GM12864 (cell line): ENCODE data around the gene TRIOBP.
A peak's percentile ranks its signal among the peaks of the same experiment; 100 is the strongest.

Experiments
- DNase-seq: peaks from one replicate; pipeline ENCODE4 v3.0.0-alpha.2; 2011; ENCODE audit warnings: low read depth
- H3K4me3 ChIP-seq: 2 replicates; pipeline ENCODE4 v1.5.1; 2011; ENCODE audit warnings: mild to moderate bottlenecking, low read depth, low read length, control low read depth
- TF ChIP-seq, protein P1 (sequence below): IDR thresholded peaks from 2 replicates; pipeline ENCODE4 v1.5.1; 2011; ENCODE audit warnings: low read depth, mild to moderate bottlenecking, moderate library complexity, low read length, control low read depth, inconsistent platforms; ENCODE audit errors: missing control alignments

Gene TRIOBP

DNA sequence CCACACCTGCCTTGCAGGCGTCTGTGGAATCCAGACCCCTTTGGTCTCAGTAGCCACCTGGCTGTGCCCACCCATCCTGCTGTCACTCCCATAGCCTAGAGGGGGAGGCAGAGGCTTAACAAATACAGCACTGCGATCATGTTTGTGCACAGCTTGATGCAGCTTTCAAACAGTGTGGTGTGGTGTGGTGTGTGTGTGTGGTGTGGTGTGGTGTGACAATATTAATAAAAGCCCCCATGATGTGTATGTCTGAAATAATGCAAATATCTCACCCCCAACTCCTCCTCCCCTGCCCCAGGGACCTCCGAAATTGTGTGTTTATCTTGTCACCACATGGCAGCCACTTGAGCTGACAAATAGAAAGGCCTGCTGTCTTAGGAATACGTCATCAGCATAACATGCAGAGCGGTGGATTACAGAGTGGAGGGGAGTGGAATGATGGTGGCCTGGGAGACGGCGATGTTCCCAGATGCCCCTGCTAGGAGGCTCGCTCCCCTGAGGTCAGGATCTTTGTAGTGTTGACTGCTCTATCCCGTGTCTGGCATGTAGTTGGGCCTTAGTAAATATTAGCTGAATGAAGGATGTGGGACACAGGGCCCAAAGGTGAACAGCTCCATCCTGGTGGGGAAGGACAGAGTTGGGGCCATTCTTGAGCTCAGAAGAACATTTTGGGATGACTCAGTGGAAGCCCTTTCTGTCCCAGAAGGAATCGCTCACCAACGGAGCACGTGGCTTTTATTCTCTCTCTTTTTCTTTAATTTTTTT lies 35.5 kb upstream of the TRIOBP start:
- no peak for DNase-seq
- peak overlapping the region; percentile 97 for H3K4me3 ChIP-seq
- TF ChIP-seq, protein P1, sequence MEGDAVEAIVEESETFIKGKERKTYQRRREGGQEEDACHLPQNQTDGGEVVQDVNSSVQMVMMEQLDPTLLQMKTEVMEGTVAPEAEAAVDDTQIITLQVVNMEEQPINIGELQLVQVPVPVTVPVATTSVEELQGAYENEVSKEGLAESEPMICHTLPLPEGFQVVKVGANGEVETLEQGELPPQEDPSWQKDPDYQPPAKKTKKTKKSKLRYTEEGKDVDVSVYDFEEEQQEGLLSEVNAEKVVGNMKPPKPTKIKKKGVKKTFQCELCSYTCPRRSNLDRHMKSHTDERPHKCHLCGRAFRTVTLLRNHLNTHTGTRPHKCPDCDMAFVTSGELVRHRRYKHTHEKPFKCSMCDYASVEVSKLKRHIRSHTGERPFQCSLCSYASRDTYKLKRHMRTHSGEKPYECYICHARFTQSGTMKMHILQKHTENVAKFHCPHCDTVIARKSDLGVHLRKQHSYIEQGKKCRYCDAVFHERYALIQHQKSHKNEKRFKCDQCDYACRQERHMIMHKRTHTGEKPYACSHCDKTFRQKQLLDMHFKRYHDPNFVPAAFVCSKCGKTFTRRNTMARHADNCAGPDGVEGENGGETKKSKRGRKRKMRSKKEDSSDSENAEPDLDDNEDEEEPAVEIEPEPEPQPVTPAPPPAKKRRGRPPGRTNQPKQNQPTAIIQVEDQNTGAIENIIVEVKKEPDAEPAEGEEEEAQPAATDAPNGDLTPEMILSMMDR: peak; percentile 59

DNA sequence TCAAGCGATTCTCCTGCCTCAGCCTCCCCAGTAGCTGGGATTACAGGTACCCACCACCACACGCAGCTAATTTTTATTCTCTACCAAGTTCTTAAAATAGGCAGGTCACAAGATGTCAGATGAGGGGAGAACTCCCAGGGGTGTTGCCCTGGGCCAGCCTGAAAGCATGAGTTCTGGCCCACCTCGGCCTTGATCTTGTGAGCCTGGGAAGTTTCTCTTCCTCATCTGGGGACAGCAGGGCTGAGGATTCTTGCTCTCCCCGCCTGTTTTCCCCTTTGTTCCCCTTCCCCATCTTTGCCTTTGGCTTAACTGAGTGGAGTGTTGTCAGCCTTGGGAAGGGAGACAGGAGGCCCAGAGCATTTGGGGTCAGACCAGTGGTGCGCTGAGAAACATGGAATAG lies 34.8 kb upstream of the TRIOBP start:
- no peak for DNase-seq
- TF ChIP-seq, protein P1: no peak
- H3K4me3 ChIP-seq: no peak overlapping the region

DNA sequence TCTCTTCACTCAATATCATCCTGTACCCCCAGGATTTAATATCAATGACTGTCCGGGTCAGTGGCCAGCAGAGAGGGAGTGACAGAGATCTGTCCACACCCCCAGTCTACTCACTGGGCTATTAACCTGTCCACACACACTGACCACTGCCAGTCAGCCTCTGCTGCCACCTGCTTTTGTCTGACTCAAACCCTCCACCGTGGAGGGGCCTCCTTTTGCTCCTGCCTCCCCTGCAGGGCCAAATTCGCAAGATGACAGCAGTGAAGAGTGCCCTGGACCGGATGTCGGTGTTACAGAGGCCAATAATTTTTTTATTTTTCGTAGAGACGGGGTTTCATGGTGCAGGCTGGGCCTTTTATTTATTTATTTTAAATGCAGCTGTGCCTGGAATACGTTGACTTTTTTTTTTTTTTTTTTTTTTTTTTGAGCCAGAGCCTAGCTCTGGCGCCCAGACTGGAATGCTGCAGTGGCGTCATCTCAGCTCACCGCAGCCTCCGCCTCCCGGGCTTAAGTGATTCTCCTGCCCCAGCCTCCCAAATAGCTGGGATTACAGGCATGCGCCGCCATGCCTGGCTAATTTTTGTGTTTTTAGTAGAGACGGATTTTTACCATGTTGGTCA lies 33.2 kb upstream of the TRIOBP start:
- H3K4me3 ChIP-seq: no peak overlapping the region
- TF ChIP-seq, protein P1: no peak
- DNase-seq: no peak

DNA sequence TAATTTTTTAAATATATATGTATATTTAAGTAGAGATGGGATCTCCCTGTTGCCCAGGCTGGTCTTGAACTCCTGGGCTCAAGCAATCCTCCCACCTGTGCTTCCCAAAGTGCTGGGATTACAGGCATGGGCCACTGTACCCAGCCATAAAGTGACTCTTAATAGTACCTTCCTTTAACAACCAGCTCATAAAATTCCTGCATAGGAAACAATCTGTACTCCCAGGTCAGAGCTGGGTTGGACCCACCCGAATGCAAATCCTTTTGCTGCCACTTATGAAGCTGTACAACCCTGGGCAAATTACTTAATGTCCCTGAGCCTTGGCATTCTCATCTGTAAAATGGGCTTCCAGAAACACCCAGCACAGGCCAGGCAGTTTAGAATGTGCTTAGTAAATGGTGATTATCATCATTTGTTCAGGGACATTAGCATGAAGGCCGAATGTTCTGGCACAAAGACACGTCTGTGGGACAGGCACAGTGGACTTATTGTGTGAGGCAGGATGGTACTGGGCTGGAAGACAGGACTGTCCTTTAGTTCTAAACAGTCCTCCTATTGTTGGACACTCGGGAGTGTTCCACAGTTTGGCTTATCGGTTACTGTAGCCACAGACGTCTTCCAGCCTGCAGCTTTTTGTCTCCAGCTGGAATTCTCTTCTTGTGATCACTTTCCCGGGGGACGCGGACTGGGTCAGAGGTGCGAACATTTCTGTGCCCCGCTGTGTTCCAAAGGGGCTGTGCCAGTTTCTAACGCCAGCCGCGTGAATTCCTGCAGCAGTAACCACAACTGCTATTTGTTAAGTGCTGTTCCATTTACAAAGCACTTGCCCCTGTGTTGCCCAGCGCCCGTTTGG lies 32.4 kb upstream of the TRIOBP start:
- TF ChIP-seq, protein P1: no peak
- no peak for DNase-seq
- H3K4me3 ChIP-seq: no peak overlapping the region

DNA sequence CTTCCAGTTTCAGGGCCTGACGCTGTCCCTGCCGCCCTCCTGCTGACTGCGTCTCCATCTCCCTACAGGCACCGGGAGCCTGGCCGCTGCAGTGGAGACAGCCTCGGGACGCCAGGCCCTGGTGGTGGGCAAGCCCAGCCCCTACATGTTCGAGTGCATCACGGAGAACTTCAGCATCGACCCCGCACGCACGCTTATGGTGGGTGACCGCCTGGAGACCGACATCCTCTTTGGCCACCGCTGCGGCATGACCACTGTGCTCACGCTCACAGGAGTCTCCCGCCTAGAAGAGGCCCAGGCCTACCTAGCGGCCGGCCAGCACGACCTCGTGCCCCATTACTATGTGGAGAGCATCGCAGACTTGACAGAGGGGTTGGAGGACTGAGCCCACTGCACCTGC lies 31.4 kb upstream of the TRIOBP start:
- TF ChIP-seq, protein P1: no peak
- DNase-seq: no peak
- H3K4me3 ChIP-seq: no peak overlapping the region

DNA sequence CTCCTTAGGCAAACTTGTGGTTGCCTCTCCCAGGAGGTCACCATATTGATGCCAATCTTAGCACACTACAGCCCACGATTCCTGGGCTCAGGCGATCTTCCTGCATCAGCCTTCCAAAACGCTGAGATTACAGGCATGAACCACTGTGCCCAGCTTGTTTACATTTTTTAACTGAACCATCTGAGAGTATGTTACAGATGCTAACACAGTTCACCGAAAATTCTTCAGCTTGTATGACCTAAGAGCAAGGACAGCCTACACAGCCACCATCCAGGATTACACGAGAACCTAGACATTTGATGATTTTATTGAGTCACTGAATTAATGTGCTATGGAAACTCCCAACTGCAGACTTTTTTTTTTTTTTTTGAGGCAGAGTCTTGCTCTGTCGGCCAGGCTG lies 27.3 kb upstream of the TRIOBP start:
- TF ChIP-seq, protein P1: no peak

More for the DNA sequence above, 27.3 kb upstream of the TRIOBP start:
- H3K4me3 ChIP-seq: no peak overlapping the region
- no peak for DNase-seq
